ENCODE measurements around the gene MRPL51. TPM values are rescaled to one million over a fixed set of nuclear protein-coding genes. Genes with fewer than 3 reads are reported as not detected.

MRPL51 gene
- total and polyA plus RNA-seq, 2 donors (not counting 1 experiment from before 2014, with no cell fraction given): 18.6 to 72.6 TPM

- Histone ChIP-seq H3K27ac (ENCODE audit: low read length in 2 of 2) (no peak overlapping the region), H3K9me3 (ENCODE audit: control extremely low read depth in 1 of 3, control insufficient read depth in 2 of 3, insufficient read depth in 1 of 3, low read length in 2 of 3) (no peaks in the 10 kb centered on the region), H3K4me3 (ENCODE audit: control extremely low read depth in 1 of 5, extremely low read depth in 1 of 5, insufficient read depth in 1 of 5, low read depth in 2 of 5, low read length in 4 of 5) (no peak overlapping the region), H2AFZ (ENCODE audit: insufficient read depth, low read depth, low read length, poor library complexity, severe bottlenecking) (no peak overlapping the region), H3K4me2 (replicated peaks; ENCODE audit: low read depth, low read length, poor library complexity, severe bottlenecking) (no peak overlapping the region), H3K4me1 (ENCODE audit: control insufficient read depth in 2 of 2, insufficient read depth in 2 of 2, low read length in 2 of 2) (no peaks in the 10 kb centered on the region), H3K79me2 (ENCODE audit: control insufficient read depth, insufficient read depth, low read length) (no peaks in the 10 kb centered on the region), H3K27me3 (replicated peaks in 1 of 4; ENCODE audit: control extremely low read depth in 1 of 4, control insufficient read depth in 3 of 4, insufficient read depth in 4 of 4, low read length in 3 of 4) (no peaks in the 10 kb centered on the region), H3K36me3 (replicated peaks in 1 of 2; ENCODE audit: control extremely low read depth in 1 of 2, control insufficient read depth in 1 of 2, extremely low read depth in 1 of 2, insufficient read depth in 2 of 2, low read length in 1 of 2) (peaks cover 9 to 93% of the 10 kb centered on the region in 2 experiments), H4K20me1 (ENCODE audit: control insufficient read depth, insufficient read depth, low read length, poor library complexity, severe bottlenecking) (no peaks in the 10 kb centered on the region), H3K9ac (ENCODE audit: low read length) (no peak overlapping the region)
- TF ChIP-seq CTCF (IDR thresholded peaks at IDR 0.05): no peak
- TF ChIP-seq EZH2 (IDR thresholded peaks at IDR 0.05; ENCODE audit: borderline replicate concordance, insufficient read depth, low read depth, low read length, poor library complexity, severe bottlenecking): no peak
- Mint-ChIP-seq H3K27ac (no peak overlapping the region), H3K4me1 (no peaks in the 10 kb centered on the region), H3K9me3 (ENCODE audit: insufficient read depth) (no peaks in the 10 kb centered on the region), H3K4me3 (no peak overlapping the region), H3K27me3 (no peaks in the 10 kb centered on the region)
- no peak for DNase-seq
- no peak for ATAC-seq (ENCODE audit: low read depth)
- POLR2A ChIA-PET: no interaction called here
- 100% methylated on average over 2 of the region's 5 CpGs for WGBS (ENCODE audit: insufficient coverage)
- CTCF ChIA-PET: no interaction called here
- intact Hi-C loops (cut with micrococcal nuclease): no loop called here
Measured at GRCh38 chr12:6524648-6525047, 31.6 kb upstream of the MRPL51 start.

DNA sequence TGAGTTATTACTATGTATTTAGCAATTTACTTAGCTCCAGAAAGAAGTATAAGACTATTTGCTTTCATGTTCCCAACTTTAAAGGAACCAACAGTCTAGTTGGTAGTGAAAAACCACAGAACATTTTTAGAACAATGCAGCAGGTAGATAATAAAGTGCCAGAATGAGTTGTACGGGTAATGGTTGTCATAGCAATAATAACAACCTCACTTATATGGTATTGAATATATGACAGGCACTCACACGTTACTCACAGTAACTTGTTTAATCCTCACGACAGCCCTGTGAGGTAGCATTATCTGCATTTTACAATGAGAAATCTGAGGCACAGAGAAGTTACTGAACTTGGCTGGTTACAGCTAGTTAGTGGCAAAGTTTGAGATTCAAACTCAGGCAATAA lies 30.6 kb upstream of the MRPL51 start:
- ChIA-PET CTCF (interaction anchor here (1.0 to 1.3 kb wide), 2 partner anchors 9 to 15 kb away, joined by 3 to 4 read pairs; no protein-coding TSS in a partner anchor), POLR2A (no interaction called here)
- WGBS (ENCODE audit: insufficient coverage): no CpG with 5 or more reads among the region's 3 CpGs
- Histone ChIP-seq H3K36me3 (replicated peaks in 1 of 2; ENCODE audit: control extremely low read depth in 1 of 2, control insufficient read depth in 1 of 2, extremely low read depth in 1 of 2, insufficient read depth in 2 of 2, low read length in 1 of 2) (peaks cover 9 to 91% of the 10 kb centered on the region in 2 experiments), H3K9me3 (ENCODE audit: control extremely low read depth in 1 of 3, control insufficient read depth in 2 of 3, insufficient read depth in 1 of 3, low read length in 2 of 3) (no peaks in the 10 kb centered on the region), H3K4me1 (ENCODE audit: control insufficient read depth in 2 of 2, insufficient read depth in 2 of 2, low read length in 2 of 2) (no peaks in the 10 kb centered on the region), H3K4me3 (ENCODE audit: control extremely low read depth in 1 of 5, extremely low read depth in 1 of 5, insufficient read depth in 1 of 5, low read depth in 2 of 5, low read length in 4 of 5) (no peak overlapping the region), H3K27me3 (replicated peaks in 1 of 4; ENCODE audit: control extremely low read depth in 1 of 4, control insufficient read depth in 3 of 4, insufficient read depth in 4 of 4, low read length in 3 of 4) (no peaks in the 10 kb centered on the region), H3K79me2 (ENCODE audit: control insufficient read depth, insufficient read depth, low read length) (no peaks in the 10 kb centered on the region), H3K4me2 (replicated peaks; ENCODE audit: low read depth, low read length, poor library complexity, severe bottlenecking) (no peak overlapping the region), H3K27ac (ENCODE audit: low read length in 2 of 2) (no peak overlapping the region), H2AFZ (ENCODE audit: insufficient read depth, low read depth, low read length, poor library complexity, severe bottlenecking) (no peak overlapping the region), H4K20me1 (ENCODE audit: control insufficient read depth, insufficient read depth, low read length, poor library complexity, severe bottlenecking) (no peaks in the 10 kb centered on the region), H3K9ac (ENCODE audit: low read length) (no peak overlapping the region)
- intact Hi-C loops (cut with micrococcal nuclease): no loop called here
- no peak for TF ChIP-seq CTCF (IDR thresholded peaks at IDR 0.05)
- TF ChIP-seq EZH2 (IDR thresholded peaks at IDR 0.05; ENCODE audit: borderline replicate concordance, insufficient read depth, low read depth, low read length, poor library complexity, severe bottlenecking): no peak
- no peaks in the 10 kb centered on the region for H3K9me3 Mint-ChIP-seq (ENCODE audit: insufficient read depth)
- DNase-seq (no peak), ATAC-seq (ENCODE audit: low read depth) (no peak)
- no peaks in the 10 kb centered on the region for H3K27me3 Mint-ChIP-seq
- H3K4me3 Mint-ChIP-seq: no peak overlapping the region
- no peaks in the 10 kb centered on the region for H3K4me1 Mint-ChIP-seq
- H3K27ac Mint-ChIP-seq: no peak overlapping the region
